ENCODE data around the gene CORO6. TPM values are rescaled to one million over a fixed set of nuclear protein-coding genes. Genes with fewer than 3 reads are reported as not detected.
A peak's percentile ranks its signal among the peaks of the same experiment; 100 is the strongest.

The CORO6 gene
- total RNA-seq, 1 experiment from 2014 or later, result 2.3 TPM

DNA sequence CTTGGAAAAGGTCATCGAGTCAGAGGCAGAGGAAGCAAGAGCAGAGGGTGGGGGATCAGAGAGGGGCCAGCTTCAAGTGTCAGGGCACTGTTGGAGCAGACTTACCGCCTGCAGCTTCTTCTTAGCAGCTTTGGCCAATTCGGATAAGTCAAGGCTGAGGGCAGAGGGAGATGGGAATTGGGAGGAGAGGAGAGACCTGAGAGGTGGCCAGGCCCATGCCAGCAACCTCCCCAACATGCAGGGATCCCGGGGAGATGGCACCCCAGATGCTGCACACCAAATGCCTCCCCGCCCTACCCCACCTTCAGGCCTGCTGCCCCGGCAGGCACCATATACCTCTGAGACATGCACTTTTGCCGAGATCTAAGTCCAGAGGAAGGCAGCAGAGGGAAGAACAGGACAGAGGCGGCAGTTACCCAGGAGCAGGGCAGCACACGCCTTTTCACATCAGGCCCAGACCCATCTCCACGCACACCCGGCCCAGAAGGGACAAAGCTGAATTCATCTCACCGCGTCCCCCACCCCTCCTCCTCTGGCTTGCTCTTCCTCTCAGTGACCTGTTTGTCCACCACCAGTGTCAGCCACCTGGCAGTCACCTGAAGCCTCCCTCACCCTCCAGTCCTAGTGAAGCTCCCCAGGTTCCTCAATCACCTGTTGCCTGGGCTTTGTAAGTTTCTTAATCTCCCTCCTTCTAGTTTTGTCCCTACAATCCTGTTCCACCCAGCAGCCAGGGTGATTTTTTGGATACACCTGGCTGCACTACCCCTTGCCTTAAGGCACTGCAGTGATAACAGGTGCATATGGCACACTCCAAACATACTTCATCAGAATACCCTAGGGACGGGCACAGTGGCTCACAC is 43.9 kb downstream of the CORO6 start:
- no peak overlapping the region for H3K4me3 Mint-ChIP-seq
- Histone ChIP-seq H3K4me1 (ENCODE audit: insufficient read depth, low read length) (no peaks in the 10 kb centered on the region), H3K9me3 (ENCODE audit: control insufficient read depth, low read depth, low read length) (no peaks in the 10 kb centered on the region), H3K4ac (ENCODE audit: low read depth, low read length) (no peak overlapping the region), H3K23me2 (ENCODE audit: insufficient read length, low read depth, low read length, poor library complexity, severe bottlenecking) (no peaks in the 10 kb centered on the region), H2AK5ac (ENCODE audit: insufficient read length, low read length) (no peak overlapping the region), H2BK15ac (ENCODE audit: low read depth, low read length) (no peak overlapping the region), H3K9ac (ENCODE audit: extremely low read depth, insufficient read length, low read length) (no peak overlapping the region), H3K23ac (ENCODE audit: insufficient read length, low read depth, low read length) (no peak overlapping the region), H2AFZ (ENCODE audit: low read length) (no peak overlapping the region), H3K4me2 (ENCODE audit: insufficient read depth, insufficient read length, low read length) (no peak overlapping the region), H4K5ac (ENCODE audit: insufficient read length, low read depth, low read length) (no peak overlapping the region), H2BK120ac (ENCODE audit: low read depth, low read length, poor library complexity, severe bottlenecking) (no peak overlapping the region), H3K79me1 (ENCODE audit: insufficient read depth, low read depth, low read length, poor library complexity, severe bottlenecking) (no peaks in the 10 kb centered on the region), H4K8ac (replicated peaks; ENCODE audit: insufficient read length, low read depth, low read length) (no peak overlapping the region), H2BK5ac (ENCODE audit: insufficient read length, low read length) (no peak overlapping the region), H3K79me2 (ENCODE audit: insufficient read depth, low read length) (no peaks in the 10 kb centered on the region), H3K27ac (ENCODE audit: insufficient read length, low read depth, low read length) (no peak overlapping the region), H3K14ac (ENCODE audit: insufficient read depth, low read length) (no peak overlapping the region; the same call in 1 of the 2 replicates), H2BK12ac (ENCODE audit: insufficient read length, low read depth, low read length) (no peak overlapping the region), H3K27me3 (ENCODE audit: insufficient read depth, low read length) (no peaks in the 10 kb centered on the region), H3K56ac (ENCODE audit: insufficient read length, low read depth, low read length) (no peak overlapping the region), H2BK20ac (ENCODE audit: low read depth, low read length, poor library complexity, severe bottlenecking) (no peak overlapping the region), H3K18ac (ENCODE audit: insufficient read length, low read depth, low read length) (no peak overlapping the region), H4K91ac (ENCODE audit: insufficient read length, low read depth, low read length) (no peak overlapping the region), H3T11ph (ENCODE audit: low read length) (no peak overlapping the region), H4K20me1 (ENCODE audit: control insufficient read depth, insufficient read depth, insufficient read length) (peaks cover 2% of the 10 kb centered on the region)
- no peak for DNase-seq
- H3K27me3 Mint-ChIP-seq (ENCODE audit: low read depth), result no peaks in the 10 kb centered on the region
- peak overlapping the region; percentile 33 to 77 (median 64); a peak in 3 of 7 replicates for H3K27ac Mint-ChIP-seq
- WGBS (ENCODE audit: extremely low coverage, insufficient read length, low lambda C conversion rate), result no CpG with 5 or more reads among the region's 14 CpGs
- H3K36me3 Mint-ChIP-seq (ENCODE audit: insufficient read depth in 1 of 3, low read depth in 3 of 3), result peaks cover 27 to 77% (median 61%) of the 10 kb centered on the region in 3 experiments
- no peak for TF ChIP-seq CTCF (conservative IDR thresholded peaks at IDR 0.05)
- no peaks in the 10 kb centered on the region for H3K9me3 Mint-ChIP-seq
- peaks cover 2 to 6% of the 10 kb centered on the region in 2 experiments for H3K4me1 Mint-ChIP-seq
